Activated CD8-positive, alpha-beta memory T cell treated with anti-CD3 and anti-CD28 coated beads, Interleukin-2, amount 50 U/mL, for 24 hours (primary cell): Measurements from ENCODE around the gene GFRA4.

Experiments
- DNase-seq: peaks from one replicate; pipeline ENCODE4 v3.0.0-alpha.2; 2020; ENCODE audit errors: extremely low read depth

Gene GFRA4

DNA sequence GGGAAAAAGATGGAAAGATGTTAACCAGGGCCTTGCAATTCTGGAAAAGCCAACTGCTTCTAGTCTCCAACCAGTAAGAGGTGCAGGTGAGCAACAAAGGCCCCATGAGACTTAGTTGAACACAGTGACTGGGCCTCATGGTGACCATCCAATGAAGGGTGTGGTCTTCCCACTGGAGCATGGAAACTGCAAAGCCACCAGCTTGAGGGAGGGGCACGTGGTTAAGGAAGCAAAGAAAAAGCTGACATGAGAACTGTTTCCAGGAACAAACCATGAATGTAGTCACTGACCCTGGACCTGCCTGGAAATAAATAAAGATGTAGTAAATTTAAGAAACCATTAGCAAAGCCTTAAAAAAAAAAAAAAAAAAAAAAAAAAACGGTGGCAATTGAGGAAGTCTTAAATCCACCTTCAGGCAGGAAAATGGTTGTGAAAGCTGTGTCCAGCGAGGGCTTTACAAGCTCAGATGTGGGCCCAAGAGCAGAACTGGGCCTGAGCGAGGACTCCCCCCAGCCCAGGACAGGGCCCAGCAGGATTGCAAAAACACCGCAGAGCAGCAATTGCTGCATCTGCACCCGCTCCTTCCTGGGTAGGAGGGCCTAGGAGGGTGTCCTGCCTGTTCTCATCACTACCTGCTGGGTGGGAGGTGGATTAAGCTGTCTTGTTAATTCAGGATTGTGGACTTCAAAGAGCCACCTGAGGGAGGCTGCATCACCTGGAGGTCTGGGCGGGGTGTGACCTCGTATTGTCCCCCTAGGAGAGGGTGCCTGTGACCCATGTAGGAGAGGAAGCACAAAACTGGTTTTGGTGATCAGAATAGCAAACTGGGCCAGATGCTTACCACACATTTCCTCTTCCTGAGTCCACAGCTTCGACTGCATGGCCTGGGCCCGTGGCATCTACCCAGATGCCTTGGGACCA lies 10.3 kb downstream of the GFRA4 start:
- no peak for DNase-seq

DNA sequence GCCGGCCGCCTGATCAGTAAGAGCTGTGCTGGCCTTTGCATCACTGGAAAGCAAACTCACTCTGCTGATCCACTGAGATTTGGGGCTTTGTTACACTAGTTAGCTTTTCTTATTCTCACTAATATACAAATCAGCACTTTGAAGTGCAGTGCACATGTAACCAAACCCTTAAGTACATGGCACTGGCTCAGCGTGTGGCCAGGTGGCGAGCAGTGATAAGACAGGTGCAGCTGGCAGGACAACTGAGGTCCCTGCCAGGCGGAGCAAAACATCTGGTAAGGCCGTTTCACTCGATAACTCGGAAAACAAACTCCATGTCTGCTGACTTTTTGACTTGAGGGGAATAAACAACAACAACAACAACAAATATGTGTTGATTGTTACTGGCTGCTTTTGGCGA lies 11.0 kb downstream of the GFRA4 start:
- DNase-seq, result no peak

DNA sequence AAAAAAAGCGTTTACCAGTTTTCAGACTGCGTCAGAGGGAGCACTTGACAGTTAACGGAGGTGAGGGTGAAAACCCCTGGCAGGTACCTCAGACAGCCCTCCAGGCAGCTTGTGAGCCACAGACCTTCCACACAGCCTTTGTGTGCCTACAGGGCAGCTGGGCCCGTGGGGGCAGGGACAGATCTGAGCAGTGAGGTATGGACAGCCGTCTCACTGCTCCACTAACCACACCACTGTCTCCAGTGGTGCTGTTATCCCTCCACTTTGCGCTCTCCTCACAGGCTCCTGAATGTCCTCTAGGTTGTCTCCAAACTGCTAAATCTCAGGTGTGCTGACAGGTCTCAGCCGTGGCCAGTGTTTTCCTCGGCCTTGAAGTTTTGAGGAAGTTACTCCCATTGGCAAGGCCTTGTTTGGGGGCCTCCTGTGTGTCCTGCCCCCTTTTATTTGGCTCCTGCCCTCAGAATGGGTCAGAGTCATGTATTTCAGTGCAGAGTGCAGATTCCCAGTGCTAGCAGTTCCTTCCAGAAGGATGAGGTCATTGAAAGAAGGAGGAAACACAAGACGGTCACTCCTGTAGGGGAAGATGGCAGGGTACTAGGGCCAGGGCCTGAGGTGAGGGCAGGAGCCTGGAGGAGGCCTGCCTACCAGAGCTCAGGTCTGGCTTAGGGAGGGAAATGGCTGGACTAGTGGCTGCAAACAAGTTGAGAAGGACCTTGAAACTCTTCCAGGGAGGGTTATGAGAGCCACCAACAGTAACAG lies 11.8 kb downstream of the GFRA4 start:
- no peak for DNase-seq

DNA sequence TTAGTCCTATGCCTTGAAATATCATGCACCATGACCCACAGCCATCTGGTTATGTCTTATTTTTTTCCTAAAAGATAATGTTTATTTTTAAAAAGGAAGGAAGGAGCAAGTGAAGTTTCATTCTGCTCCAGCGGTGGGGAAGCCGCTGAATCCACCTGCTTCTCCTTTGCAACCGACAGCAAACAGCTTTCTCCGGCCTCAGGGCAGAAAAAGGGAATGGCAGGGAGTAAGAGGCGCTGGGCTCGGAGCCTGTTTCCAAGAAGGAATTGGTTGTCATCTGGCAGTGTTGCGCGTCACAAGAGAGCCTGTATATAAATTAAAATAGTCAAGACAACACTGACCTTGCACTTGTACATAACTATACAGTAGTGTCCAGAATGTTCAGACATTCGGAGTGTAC lies 14.2 kb downstream of the GFRA4 start:
- DNase-seq, result no peak

DNA sequence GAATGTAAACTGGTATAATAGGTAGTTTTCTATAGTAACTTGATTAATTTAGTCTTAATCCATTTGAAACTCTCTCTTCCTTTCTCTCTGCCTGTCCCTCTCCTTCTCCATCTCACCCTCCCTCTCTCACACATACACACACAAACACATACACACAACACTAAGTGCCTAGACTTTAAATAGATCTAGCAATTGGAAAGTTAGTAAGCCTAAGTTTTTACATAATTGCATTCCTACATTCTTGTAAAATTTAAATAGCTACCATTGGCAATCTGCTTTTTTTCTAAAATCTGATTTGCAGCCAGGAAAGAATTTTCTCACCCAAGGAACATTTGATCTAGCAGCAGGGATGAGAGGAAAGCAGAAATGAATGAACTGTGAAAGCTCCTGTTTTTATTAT lies 15.7 kb downstream of the GFRA4 start:
- DNase-seq, result no peak

DNA sequence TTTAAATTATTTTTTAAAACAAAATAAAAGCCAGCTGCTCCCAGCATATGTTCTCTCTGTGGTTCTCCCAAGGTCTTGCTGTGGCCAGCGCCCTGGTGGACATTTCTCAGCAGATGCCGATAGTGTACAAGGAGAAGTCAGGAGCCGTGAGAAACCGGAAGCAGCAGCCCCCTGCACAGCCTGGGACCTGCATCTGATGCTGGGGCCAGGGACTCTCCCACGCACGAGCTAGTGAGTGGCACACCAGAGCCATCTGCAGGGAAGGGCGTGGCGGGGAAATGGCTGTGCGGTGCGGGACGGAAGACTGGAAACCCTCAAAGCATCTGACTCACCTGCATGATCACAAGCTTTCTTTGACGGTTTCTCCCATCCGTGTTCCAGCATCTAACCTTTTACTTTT lies 16.5 kb downstream of the GFRA4 start:
- DNase-seq, result no peak

DNA sequence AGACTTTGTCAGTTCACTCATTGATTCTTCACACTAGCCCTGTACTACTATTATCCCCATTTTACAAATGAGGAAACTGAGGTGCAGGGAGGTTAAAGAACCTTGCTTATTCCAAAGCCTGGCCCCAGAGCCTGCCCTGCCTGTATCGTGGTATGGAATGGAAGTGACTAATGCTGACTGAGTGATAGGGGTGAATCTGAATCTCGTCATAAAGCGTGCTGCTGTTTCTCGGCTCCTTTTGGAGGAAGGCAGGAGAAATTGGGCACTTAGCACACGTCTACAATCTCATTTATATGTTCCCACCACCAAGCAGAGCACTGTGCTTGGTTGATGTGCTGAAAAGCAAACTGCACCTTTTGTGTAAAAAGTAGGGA lies 17.1 kb downstream of the GFRA4 start:
- no peak for DNase-seq

DNA sequence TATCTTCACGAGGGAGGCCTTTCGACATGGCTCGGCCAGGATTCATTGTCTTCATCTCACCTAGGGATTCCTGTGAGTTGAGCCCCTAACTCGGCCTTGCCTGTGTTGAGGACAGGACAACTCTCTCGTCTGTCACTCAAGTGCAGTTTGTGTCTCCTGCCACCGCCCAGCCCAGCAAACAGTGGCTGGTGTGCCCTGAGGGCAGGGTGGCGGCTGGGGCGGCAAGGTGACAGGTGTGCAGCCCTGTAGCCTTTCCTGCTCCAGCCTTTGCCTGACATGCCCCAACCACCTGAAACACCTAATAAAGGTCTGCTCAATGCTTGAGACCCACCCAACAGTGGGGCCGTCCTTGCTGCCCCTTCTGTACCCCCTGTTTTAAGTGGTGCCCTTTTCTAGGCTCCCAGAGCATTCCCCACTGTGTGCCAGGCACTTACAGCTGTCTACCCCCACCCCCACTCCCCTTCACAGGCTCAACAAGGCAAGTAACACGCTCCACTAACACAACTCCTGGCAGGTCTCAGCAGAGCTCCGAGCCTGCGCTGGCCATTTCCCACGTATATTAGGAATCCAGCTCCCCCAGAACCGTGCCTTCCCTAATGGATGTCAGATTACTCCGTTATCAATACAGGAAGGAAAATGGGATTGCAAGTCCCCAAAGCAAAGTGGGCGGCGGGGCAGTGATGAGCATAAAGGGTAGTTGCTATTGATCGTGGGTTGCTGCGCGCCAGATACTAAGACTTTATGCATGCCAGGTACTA lies 17.7 kb downstream of the GFRA4 start:
- DNase-seq, result no peak

DNA sequence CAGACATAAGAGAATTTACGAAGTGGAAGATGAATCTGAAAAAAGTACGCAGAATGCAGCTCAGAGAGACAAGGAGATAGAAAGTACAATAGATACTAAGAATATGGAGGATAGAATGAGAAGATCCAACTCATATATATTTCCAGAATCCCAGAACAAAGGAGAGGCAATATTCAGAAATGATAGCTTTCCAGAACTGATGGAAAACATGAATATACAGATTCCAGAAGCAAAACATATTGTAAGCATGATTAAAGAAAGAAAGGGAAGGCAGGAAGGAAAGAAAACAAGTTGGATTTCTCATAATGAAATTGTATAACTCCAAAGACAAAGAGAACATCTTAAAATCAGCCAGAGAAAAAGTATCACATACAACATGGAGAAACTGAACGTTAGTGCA lies 22.9 kb downstream of the GFRA4 start:
- DNase-seq, result no peak

DNA sequence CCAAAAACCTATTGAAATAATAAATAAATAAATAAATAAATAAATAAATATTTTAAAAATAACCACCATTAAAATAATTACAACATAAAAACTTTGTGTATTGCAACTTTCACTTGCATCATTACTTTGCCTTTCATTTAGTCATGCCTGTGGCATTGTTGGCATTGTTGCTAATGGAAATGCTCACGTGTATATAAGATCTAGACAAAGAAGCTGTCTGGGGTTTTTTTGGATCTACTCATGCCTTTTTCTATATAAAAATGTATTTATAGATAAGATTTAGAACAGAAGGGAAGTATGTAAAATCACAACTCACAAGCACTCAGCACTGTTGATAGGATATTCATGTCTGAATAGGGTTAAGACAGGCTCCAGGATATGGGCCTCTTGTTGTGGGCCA lies 27.9 kb downstream of the GFRA4 start:
- no peak for DNase-seq

DNA sequence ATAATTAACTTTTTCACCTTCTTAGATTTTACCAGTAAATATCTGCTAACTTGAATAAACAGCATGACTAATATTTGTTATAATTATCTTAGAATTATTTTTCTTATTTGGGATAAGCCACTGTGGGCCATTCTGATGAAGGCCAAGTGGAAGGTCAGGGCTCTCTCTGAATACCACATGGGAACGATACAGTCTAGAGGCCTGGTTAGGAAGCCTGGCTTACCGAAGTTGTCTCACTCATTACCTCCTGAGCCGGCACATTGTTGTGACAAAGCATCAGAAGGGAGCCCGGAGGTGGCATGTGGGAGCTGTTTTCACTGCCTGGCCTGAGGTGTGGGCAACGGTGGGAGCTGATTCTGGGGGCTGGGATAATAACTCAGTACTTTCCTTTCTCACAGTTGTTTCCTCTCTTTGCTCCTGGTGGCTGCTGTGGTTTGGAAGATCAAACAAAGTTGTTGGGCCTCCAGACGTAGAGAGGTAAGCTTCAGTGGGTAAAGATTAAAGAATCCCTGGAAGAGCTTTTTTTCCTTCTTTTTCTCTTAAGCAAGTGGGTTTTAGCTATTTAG lies 29.2 kb downstream of the GFRA4 start:
- DNase-seq, result no peak

DNA sequence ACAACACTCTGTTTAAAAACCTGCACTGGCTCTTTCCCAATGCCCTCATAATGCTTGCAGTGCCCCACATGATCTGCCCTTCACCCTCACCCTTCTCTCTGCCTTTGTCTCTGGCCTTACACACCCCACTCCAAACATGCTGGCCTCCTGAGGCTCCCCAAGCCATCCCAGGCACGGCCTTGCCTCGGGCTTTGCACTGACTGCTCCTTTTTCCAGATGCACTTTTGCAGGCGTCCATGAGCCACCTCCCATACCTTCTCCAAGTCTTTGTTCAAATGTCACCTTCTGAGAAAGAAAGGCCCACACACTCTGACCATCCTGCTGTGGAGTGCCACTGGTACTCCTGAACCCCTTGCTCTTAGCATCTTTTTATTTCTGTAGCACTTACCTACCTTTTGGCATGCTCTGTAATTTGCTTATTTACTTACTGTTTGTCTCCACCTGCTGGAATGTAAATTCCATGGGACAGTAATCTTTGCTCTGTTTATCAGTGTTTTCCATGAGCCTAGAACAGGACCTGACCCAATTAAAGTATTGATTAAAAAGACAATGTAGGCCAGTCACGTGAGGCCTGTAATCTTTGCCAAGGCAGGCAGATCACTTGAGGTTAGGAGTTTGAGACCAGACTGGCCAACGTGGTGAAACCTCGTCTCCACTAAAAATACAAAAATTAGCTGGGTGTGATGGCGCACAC lies 30.7 kb downstream of the GFRA4 start:
- DNase-seq, result no peak

DNA sequence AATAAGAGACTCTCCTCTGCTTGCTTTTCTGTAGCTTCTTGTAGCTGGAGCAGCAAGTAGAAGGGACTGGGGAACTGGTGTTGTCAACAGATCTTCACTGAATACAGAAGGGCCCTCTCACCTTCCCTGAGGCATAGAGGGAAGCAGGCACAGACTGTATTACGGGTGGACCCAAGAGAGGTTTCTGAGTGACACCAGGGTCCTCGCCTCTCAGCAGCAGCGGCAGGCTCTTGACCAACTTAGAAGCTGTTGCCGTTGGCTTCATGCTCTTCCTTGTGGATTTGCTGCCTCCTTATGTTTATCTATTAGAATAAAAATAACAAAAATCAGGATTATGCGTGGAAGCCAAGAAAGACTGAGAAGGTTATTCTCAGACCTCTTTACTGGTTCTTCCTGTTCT lies 31.7 kb downstream of the GFRA4 start:
- no peak for DNase-seq

DNA sequence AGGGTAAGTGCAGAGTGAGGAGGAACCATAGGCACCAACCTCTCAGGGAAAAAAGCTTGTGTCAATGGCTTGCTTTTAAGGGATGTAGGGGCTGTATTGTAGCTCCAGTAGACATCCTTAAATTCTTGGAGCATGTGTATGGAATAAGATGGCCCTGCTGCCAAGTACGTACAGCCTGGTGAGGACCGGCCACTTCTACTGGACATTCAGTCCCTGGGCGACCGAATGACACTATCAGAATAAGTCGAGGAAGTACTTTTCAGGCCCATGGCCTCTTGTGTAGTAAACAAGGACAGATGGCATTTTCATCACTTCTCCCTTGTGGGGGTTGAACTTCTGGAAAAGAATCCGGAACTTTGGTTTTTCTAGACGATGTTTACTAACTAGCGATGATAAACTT lies 32.8 kb downstream of the GFRA4 start:
- DNase-seq, result no peak

DNA sequence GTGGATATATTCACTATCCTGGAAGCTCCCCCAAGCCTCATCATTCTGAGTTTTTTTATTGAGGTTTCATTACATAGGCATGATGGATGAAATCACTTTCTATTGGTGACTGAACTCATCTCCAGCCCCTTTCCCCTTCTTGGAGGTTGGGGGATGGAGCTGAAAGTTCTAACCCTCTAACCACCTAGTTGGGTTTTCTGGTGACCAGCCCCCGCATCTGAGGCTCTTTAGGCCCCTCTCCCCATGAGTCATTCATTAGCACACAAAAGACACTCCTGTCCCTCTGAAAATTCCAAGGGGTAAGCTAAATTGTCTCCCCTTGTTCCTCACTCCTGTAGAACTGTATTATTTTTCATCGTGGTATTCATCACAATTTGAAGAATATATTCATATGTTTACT lies 33.3 kb downstream of the GFRA4 start:
- no peak for DNase-seq

DNA sequence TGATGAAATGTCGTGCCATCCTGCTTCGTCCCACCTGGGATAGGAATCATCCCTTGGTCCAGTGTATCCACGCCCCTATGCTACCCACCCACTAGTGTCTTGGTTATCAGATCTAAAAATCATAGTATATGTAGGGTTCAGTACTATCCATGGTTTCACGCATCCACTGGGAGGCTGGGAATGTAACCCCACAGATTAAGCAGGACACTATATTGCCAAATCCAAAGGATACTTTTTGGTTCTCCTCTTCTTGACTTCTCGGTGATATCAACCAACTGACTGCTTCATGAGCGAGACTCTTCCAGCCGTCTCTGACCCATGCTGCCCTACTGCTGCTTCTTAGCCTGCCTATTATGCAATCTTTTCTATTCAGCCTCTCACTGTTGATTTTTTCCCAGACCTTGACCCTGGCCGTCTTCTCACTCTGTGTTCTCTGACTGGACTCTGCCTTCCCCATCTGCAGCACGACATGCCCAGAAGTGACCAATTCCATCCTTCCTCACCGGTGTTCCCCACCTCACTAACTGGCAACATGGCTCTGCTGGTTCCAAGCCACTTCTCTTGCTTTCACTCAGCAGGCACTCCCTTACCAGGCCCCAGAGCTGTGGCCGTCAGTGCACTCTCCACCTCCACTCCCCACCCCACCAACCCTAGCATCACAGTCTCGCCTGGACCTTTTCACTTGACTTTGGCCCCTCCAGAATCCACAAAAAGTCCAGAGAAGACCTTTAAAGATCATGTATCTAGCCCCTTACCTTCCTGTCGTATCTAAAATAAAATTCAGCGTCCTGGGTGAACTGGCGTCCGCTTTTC lies 34.5 kb downstream of the GFRA4 start:
- no peak for DNase-seq

DNA sequence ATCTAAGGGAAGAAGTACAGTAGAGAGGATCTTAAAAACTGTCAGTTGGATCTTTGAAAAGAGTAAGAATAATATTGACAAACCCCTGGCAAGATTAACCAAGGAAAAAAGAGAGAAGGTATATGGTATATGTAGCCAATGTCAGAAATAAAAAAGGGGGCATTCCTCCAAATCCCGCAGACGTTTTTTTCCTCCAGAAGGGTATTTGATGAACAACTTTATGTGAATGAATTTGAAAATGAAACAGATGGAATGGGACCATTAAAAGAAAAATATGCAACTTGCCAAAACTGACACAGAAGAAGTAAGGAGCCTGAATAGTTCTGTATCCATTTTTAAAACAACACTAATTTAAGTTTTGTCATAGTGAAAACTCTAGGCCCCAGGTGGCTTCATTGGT lies 35.7 kb downstream of the GFRA4 start:
- DNase-seq, result no peak

DNA sequence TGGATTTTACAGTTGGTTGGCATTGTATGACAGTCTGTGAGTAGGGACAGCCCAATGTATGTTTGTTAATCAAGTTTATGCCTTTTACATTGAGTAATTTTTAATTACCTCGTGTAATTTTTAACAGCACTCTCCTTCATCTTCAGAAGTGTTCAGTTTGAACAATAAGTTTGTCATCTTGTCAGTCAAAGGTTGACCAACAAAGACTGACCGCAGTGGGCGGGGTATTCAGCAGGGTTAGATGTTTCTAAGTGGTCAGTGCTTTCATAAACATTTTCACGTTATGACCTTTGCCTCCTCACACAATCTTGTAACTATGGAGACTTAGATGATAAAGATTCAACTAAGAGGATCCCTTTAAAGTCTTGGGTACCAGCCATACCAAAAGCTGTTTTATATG lies 40.8 kb downstream of the GFRA4 start:
- no peak for DNase-seq

DNA sequence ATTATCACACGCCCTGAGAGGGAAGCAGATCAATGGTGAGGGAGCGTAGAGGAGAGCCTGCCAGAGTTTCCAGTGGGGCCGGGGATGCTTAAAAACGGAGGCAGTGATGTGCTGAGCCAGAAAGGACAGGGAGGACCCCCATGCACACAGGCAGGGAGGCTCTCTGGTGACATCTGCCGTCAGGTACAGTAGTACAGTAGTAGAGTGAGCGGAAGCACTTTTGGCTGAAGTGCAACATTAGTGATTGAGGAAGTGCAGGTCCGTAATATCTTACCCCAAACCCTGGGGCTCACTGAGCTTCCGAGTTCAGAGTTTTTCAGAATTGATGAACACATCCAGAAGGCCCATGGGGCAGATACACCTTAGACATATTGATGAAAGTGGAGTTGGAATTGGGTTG lies 42.1 kb downstream of the GFRA4 start:
- no peak for DNase-seq

DNA sequence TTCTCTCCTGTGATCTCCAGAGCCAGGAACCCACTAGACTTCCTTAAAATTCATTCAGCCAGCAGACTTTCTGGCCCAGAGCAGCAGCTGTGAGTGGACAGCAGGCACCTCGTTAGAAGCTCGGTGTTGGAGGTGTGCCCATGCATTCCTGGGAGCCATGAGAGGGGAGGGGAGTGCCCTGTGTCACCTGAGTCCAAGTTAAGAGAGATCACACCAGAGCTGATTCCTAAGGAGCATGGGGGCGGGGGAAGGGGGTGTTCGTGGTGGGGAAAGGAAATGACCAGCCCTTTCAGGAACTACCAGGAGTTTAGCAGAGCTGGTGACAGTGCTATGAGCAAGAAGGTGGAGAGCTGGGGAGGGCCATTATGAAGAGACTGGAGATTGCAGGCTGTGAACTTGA lies 46.9 kb downstream of the GFRA4 start:
- DNase-seq, result no peak
